ENCODE results near the gene TMEM145.

TMEM145 gene

DNA sequence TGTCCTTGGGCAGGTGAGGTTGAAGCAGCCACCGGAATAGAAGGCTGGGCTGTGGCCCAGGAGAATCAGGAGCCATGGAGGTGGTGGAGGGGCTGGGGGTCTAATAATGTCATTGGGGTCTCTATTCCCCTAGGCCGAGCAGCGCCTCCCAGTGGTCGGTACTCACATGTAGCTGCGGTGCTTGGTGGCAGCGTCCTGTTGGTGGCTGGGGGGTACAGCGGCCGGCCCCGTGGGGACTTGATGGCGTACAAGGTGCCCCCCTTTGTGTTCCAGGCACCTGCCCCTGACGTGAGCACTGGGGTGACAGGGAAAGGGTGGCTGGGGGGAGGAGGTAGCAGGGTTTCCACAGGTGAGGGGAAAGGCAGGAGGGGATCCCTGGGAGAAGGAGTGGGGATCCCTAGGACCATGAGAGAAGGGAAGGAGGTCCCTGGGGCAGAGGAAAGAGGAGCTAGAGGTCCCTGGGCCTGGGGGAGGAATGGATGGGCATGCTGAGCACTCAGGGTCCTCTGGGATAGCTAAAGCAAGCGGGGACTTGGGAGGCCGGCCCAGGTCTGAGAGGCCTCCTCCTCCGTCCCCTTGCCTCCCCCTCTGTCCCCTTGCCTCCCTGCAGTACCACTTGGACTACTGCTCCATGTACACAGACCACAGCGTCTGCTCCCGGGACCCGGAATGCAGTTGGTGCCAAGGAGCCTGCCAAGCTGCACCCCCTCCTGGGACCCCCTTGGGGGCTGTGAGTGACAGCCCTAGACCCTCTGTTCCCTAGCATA is 30.4 kb downstream of the TMEM145 start:
- TF ChIP-seq USF1 (IDR thresholded peaks at IDR 0.05) (no peak), EP300 (IDR thresholded peaks at IDR 0.05; ENCODE audit: borderline replicate concordance) (no peak), TAF1 (IDR thresholded peaks at IDR 0.05; ENCODE audit: low read depth) (no peak), CEBPB (IDR thresholded peaks at IDR 0.05) (no peak), REST (IDR thresholded peaks at IDR 0.05; ENCODE audit: low read depth) (no peak), NFIC (IDR thresholded peaks at IDR 0.05) (no peak), CREB1 (IDR thresholded peaks at IDR 0.05; ENCODE audit: low read depth) (no peak), EGR1 (IDR thresholded peaks at IDR 0.05) (no peak), YY1 (IDR thresholded peaks at IDR 0.05; ENCODE audit: low read depth) (no peak), TEAD4 (IDR thresholded peaks at IDR 0.05) (no peak), FOXM1 (IDR thresholded peaks at IDR 0.05; ENCODE audit: borderline replicate concordance, low read depth) (no peak), ZBTB7A (IDR thresholded peaks at IDR 0.05; ENCODE audit: low read depth) (no peak), RAD21 (IDR thresholded peaks at IDR 0.05; ENCODE audit: low read depth) (no peak), TCF12 (IDR thresholded peaks at IDR 0.05; ENCODE audit: low read depth) (no peak)
- TF ChIP-seq, protein P1, sequence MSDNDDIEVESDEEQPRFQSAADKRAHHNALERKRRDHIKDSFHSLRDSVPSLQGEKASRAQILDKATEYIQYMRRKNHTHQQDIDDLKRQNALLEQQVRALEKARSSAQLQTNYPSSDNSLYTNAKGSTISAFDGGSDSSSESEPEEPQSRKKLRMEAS (IDR thresholded peaks at IDR 0.05) = no peak

DNA sequence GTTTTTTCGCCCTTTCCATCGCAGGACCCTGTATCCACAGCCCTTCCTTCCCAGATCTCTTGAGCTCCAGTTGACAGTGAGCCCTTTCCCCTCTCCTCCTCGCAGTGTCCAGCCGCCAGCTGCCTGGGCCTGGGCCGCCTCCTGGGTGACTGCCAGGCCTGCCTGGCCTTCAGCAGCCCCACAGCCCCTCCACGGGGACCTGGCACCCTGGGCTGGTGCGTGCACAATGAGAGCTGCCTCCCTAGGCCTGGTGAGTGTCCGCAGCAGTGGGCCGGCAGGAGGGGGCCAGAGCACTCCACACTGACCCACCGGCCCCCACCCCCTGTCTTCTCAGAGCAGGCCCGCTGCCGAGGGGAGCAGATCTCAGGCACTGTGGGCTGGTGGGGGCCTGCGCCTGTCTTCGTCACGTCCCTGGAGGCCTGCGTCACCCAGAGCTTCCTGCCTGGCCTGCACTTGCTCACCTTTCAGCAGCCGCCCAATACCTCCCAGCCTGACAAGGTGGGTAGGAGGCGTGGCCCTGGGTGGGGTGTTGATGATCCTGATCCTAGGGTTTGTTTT is 31.3 kb downstream of the TMEM145 start:
- no peak for TF ChIP-seq CEBPB (IDR thresholded peaks at IDR 0.05)
- TF ChIP-seq TCF12 (IDR thresholded peaks at IDR 0.05; ENCODE audit: low read depth) = no peak
- TF ChIP-seq ZBTB7A (IDR thresholded peaks at IDR 0.05; ENCODE audit: low read depth) = no peak
- TF ChIP-seq NFIC (IDR thresholded peaks at IDR 0.05) = no peak
- no peak for TF ChIP-seq CREB1 (IDR thresholded peaks at IDR 0.05; ENCODE audit: low read depth)
- TF ChIP-seq EP300 (IDR thresholded peaks at IDR 0.05; ENCODE audit: borderline replicate concordance) = no peak
- TF ChIP-seq USF1 (IDR thresholded peaks at IDR 0.05) = no peak
- TF ChIP-seq FOXM1 (IDR thresholded peaks at IDR 0.05; ENCODE audit: borderline replicate concordance, low read depth) = no peak
- no peak for TF ChIP-seq EGR1 (IDR thresholded peaks at IDR 0.05)
- TF ChIP-seq RAD21 (IDR thresholded peaks at IDR 0.05; ENCODE audit: low read depth) = no peak
- TF ChIP-seq REST (IDR thresholded peaks at IDR 0.05; ENCODE audit: low read depth) = no peak
- TF ChIP-seq YY1 (IDR thresholded peaks at IDR 0.05; ENCODE audit: low read depth) = no peak
- TF ChIP-seq TAF1 (IDR thresholded peaks at IDR 0.05; ENCODE audit: low read depth) = no peak
- no peak for TF ChIP-seq TEAD4 (IDR thresholded peaks at IDR 0.05)
- TF ChIP-seq, protein P1 (IDR thresholded peaks at IDR 0.05) = no peak

- TF ChIP-seq TCF12 (IDR thresholded peaks at IDR 0.05; ENCODE audit: low read depth) (no peak), REST (IDR thresholded peaks at IDR 0.05; ENCODE audit: low read depth) (no peak), TEAD4 (IDR thresholded peaks at IDR 0.05) (no peak), RAD21 (IDR thresholded peaks at IDR 0.05; ENCODE audit: low read depth) (no peak), ZBTB7A (IDR thresholded peaks at IDR 0.05; ENCODE audit: low read depth) (no peak), EGR1 (IDR thresholded peaks at IDR 0.05) (no peak), USF1 (IDR thresholded peaks at IDR 0.05) (no peak), EP300 (IDR thresholded peaks at IDR 0.05; ENCODE audit: borderline replicate concordance) (no peak), NFIC (IDR thresholded peaks at IDR 0.05) (no peak), CREB1 (IDR thresholded peaks at IDR 0.05; ENCODE audit: low read depth) (no peak), CEBPB (IDR thresholded peaks at IDR 0.05) (no peak), FOXM1 (IDR thresholded peaks at IDR 0.05; ENCODE audit: borderline replicate concordance, low read depth) (no peak), YY1 (IDR thresholded peaks at IDR 0.05; ENCODE audit: low read depth) (no peak), TAF1 (IDR thresholded peaks at IDR 0.05; ENCODE audit: low read depth) (no peak)
- TF ChIP-seq, protein P1 (IDR thresholded peaks at IDR 0.05) = no peak
These were observed 32.2 kb downstream of the TMEM145 start for GRCh38 chr19:42345191-42345812.
